Testis (tissue), 2 donors: ENCODE results near the gene STK39.

Experiments
- CTCF ChIP-seq, 3 experiments: fragments of 450-650 bp in 2 of 3; fragments of 200-600 bp in 1 of 3; sonication (generic) in 1 of 3; IDR thresholded peaks; one replicate each; pipeline ENCODE4 v1.5.1; 2016 to 2019; ENCODE audit warnings: antibody characterized with exemption in 3 of 3, mild to moderate bottlenecking in 2 of 3, moderate library complexity in 1 of 3
- POLR2A ChIP-seq: fragments of 450-650 bp; IDR thresholded peaks from one replicate; pipeline ENCODE4 v1.6.1; 2017; ENCODE audit warnings: antibody characterized with exemption, mild to moderate bottlenecking, moderate library complexity

GRCh38 chr2:168084288-168084687 is 163.1 kb downstream of the STK39 start:
- TF ChIP-seq CTCF (IDR thresholded peaks at IDR 0.05): no peak
- no peak for TF ChIP-seq POLR2A
